GM12892 (cell line): ENCODE results near the gene MARCOL.
"Not testable (repeated sequence)": the region's sequence is repeated elsewhere in the genome, so short reads cannot be mapped to it uniquely, and the experiment has no call there.

Experiments used
- POLR2A ChIP-seq: IDR thresholded peaks from 2 replicates; pipeline ENCODE4 v1.6.1; 2011; ENCODE audit warnings: low read depth, low read length, control low read depth
- POLR2AphosphoS5 ChIP-seq: IDR thresholded peaks from 2 replicates; pipeline ENCODE4 v1.6.1; 2011; ENCODE audit warnings: low read depth, low read length, control low read depth
- TAF1 ChIP-seq: IDR thresholded peaks from 2 replicates; pipeline ENCODE4 v1.6.1; 2011; ENCODE audit warnings: low read depth, mild to moderate bottlenecking, control low read depth, low read length, borderline replicate concordance

- not testable (repeated sequence) for TF ChIP-seq POLR2A, POLR2AphosphoS5, TAF1
Observed at GRCh38 chr5:148281336-148281735, 43.0 kb downstream of the MARCOL start.
